HG02884 (cell line): ENCODE results near the gene IFI27.

Experiments
- ATAC-seq: cut with Tn5 transposase; IDR thresholded peaks from one replicate; pipeline ENCODE4 v1.9.1; 2021; ENCODE audit warnings: mild to moderate bottlenecking, moderate library complexity; ENCODE audit not compliant: unreplicated experiment

IFI27 gene

DNA sequence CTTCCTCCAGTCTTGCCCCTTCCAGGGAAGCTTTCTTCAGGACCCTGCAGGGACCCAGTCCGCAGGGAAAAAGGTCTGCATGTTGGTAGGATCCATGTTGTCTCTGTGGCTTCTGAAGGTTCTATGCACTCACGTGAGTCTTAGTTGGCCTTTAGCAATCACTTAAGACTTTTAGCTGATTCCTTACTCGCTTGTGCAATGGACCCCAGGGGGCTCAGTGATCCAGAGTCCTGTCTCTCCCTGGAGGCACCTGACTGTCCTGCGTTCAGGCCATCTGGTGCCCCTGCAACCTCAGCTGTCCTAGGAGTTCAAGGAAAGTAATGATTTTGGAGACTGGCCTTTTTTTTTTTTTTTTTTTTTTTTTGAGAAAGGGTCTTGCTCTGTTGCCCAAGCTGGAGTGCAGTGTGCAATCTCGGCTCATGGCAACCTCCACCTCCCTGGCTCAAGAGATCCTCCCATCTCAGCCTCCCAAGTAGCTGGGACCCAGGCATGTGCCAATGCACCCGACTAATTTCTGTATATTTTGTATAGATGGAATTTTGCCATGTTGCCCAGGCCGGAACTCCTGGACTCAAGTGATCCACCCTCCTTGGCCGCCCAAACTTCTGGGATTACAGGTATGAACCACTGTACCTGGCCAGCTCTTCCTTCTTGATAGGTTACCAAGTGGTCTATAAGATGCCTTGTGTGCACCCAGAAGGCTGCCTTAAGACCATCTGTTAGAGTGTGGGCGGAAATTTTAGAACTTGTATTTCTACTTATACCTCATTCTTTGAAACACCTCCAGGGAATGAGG lies 14.2 kb downstream of the IFI27 start:
- ATAC-seq = no peak

DNA sequence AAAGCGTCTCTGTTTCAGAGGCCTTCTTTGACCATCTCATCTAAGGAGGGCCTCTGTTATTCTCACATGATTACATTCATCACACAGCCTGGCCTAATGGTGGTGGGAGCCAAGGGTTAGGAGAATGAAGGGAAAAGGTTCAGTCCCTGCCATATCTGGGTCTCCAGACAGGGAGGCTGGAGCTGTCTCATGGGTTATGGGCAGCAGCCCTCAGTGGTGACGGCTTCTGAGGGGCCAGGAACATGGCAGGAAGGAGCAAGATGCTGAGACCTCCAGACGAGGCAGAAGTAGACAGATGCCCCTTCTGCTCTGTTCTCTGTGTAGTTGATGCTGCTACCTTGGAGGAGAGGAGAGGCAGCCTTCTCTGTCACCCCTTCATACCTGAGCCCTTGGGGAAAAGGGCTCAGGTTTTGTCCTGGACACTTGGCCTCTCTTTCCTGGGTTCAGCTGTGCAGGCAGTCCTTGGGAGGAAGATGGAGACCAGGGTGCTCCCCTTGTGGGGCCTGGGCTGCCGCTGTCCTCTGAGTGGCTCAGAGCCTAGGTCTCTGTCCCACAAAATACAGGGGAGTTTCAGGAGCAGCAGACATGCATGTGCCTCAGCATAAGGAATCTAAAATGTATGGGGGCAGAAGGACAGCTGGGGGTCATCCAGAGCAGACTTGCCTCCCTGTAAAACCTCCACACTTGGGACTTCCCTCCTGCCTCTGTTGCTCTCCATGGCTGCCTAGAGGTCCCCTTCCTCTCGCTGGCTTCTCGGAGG lies 15.3 kb downstream of the IFI27 start:
- no peak for ATAC-seq

DNA sequence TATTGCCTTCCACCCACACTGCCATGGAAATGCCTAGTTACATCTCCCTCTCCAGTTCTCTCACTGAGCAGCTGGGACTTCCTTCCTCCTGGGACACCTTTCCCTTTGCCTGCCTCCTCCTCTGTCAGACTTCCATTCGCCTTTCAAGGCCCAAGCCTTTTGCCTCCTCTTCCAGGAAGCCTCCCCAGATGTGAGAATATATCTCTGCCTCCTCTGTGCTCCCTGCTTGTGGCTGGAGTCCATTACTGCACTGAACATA lies 15.8 kb downstream of the IFI27 start:
- no peak for ATAC-seq

DNA sequence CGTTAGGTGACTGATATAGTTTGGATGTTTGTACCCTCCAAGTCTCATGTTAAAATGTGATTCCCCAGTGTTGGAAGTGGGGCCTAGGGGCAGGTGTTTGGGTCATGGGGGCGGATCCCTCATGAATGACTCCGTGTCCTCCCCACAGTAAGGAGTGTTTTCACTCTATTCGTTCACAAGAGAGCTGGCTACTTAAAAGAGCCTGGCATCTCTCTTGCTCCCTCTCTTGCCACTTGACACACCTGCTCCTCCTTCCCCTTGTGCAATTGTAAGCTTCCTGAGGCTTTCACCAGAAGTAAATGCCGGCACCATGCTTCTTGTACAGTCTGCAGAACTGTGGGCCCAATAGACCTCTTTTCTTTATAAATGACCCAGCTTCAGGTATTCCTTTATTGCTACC lies 16.3 kb downstream of the IFI27 start:
- no peak for ATAC-seq

DNA sequence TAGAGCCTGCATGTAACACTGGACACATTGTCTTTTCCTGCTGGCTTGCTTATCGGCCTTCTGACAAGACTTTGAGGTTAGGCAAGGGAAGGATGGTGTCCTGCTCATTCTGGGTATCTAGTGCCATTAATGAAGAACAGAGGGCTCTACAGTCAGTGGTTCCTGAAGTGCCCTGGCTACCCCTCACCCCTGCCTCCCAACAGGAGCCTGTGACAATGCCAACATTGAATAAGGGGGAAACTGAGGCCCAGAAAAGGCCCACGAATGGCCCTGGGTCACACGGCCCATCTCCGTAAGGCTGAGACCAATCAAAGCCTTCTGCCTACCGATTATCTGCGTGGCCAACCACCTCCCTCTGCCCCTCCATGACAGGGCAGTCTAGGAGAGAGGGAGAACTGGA lies 16.8 kb downstream of the IFI27 start:
- ATAC-seq = no peak

DNA sequence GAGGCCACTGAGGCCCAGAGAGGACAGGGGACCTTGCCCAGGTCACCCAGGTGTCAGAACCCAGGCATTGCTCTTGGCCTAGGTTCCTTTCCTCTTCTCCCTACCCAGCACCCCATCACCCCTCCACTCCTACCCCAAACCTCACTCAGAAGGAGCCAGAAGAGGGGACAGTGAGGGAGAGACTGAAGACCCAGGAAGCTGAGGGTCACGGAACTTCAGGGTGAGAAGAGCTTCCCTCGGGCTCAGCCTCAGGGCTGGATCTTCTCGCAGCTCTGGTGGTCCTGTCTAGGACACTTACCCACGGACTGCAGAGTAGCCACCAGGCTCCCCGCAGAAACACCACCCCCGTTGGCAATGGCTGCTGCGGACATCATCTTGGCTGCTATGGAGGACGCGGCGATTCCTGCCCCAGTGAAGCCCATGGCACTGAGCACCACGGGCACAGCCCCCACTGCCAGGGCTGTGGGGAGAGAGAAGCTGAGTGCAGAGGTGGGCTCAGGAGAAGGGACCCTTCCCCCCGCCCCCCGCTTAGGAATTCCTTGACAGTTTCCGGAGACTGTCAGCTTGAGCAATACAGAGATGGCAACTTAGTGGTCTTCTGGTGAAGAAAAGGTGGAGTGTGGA lies 17.8 kb downstream of the IFI27 start:
- no peak for ATAC-seq

DNA sequence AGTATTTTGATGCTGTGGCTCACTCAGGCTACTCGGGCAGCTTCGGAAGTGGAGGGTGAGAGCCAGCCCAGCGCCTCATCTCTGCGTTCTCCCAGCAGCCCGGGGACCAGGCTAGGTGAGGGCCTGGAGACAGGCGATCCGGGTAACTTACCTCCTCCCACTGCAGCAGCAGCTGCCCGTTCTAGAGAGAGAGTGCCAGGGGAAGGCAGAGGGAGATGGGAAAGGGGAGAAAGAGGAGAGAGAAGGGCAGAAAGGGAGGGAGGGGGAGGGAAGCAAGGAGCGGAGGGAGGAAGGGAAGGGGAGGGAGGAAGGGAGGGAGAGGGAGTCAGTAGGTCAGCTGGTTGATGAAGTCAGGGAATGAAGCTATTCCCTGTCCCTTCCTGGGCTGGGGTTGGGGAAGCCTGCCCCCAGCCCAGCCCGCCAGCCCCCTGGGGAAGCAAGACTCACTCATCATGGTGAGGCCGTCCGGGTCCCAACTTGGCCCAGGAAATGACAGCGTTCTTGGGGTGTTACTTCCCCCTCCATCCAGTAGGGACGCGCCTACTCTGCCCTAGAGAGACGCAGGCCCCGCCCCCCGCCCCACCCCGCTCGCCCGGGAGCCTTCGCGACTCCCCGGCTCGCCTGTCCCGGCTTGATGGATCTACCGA lies 18.7 kb downstream of the IFI27 start, which contains the start of gene IFI27L2:
IFI27L2 (minus strand) TSS at position 494 of the 647 bp plus-strand sequence; CDS start at position 454, 40 bp downstream.
- peak; percentile 97 for ATAC-seq

DNA sequence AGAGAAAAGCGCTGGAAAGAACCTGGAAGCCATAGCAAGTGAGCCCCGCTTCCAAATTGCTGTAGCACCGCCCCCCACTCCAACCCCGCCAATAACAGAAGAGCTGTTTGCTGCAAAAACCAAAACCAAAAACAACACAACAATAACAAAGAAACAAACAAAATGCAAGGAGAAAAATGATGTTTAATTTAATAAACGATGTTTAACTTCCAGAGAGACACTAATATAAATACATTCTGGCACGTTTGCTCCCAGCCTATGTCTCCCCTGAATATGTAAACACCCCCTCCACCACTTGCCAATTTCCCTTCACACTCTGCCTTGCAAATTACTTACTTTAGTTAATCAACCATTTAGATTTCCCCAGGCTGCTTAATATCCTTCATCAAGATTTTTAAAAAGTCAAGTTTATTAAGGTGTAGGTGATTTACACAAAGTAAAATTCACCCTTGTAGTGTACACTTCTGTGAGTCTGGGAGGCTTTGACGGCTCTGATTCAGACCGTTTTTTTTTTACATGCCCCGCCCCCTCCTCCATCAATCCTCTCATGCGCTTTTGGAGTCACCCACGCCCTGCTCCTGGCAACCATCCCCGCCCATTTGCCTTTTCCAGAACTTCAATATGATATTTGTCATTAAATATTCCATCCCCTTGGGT lies 19.4 kb downstream of the IFI27 start:
- ATAC-seq = no peak

DNA sequence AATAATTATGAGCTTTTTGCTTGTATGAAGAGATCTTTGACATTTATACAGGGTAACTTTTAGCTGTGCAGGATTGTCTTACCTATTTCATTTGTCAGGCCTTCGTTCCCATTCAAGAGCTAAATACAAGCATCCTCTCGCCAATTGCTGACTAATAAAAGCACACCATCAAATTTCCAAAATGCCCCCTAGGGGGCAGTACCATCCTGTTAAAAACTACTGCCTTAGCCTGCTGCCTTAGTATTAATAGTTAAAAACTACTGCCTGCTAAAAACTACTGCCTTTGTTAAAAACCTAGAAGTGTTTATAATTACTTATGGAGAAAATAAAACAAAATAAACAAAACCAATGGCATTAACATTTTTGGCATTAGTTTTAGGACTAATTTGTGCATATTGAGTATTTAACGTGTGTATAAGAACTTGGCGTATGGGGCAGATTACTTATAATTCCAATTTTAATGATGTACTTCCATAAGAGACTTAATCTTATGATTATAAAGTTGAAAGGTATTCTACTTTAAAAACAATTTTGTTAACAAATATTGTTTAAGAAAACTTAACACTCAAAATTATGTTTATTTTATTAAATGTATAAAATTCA lies 21.9 kb downstream of the IFI27 start:
- no peak for ATAC-seq

DNA sequence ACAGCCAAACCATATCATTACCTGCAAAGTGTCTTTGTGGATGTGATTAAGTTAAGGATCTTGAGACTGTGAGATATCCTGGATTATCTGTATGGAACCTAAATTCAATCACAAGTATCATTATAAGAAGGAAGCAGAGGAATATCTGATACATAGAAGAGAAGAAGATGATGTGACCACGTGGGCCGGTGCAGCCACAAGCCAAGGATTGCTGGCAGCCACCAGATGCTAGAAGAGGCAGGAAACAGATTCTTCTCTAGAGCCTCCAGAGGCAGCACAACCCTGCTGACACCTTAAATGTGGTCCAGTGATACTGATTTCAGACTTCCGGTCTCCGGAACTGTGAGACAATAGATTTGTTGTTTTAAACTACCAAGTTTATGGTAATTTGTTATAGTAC lies 24.9 kb downstream of the IFI27 start:
- ATAC-seq = no peak

DNA sequence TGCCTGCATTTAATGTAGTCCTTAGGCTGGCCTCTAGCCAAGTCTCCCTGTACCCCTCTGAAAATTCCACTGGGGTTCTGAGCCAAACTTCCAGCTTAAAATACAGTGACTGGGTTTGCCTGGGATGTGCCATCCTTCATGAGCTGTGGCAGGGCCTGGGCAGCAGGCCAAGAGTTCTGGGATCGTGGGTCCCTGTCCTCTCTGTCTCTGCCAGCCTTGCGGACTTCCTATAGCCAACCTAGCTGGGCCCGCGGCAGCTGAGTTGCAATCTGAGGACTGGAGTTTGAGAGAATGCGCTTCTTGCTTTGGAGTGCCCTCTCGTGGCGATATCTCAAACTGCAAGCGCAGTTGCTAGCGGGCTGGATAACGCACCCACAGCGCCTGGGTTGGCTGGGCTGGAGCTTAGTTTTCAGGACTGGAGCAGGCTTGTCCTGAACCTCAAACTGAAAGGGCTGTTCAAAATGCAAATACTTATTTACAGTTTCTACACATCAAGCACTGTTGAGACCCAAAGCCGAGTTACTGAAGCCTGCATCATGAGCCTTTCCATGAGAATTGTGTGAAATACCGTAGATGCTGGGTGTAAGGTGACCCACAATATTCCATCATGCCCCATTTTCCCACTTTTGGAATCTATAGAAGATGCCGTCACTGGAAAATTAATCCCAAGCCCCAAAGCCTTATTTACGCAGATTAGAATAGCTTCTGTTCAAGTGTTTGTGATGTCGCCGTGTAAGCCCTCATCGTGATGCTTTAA lies 26.2 kb downstream of the IFI27 start:
- no peak for ATAC-seq

DNA sequence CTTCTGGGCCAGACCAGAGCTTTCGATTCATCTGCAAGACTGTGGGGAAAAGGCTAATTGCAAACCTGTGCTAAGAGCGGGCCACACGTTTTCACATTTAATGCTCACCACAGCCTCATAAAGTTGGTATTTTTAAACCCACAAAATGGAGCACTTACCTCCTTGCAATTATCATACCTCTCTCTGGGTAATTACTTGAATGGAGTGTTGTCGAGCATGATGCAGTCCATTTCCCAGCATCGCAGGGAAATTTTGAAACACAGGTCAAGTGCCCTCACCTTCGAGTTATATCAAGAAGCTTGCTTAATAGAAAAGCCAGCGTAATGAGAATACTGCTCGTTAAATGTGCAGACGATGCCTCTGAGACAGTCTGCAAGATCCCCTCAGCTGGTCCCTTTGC lies 27.7 kb downstream of the IFI27 start:
- no peak for ATAC-seq

DNA sequence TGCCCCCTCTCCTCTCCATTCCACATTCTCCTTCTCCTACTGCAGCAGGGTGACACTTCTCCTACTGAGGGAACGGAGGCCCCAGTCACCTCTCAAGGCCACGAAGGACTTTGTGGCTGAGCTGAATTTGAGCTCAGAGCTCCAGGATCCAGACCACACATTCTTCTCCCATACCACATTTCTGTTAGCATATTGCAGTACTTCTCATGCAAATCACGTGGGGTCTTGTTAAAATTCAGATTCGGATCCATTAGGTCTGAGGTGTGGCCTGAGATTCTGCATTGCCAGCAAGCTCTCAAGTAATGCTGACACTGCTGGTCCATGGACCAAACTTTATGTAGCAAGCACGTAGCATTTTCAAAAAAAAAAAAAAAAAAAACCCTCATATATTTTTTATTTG lies 28.5 kb downstream of the IFI27 start:
- no peak for ATAC-seq

DNA sequence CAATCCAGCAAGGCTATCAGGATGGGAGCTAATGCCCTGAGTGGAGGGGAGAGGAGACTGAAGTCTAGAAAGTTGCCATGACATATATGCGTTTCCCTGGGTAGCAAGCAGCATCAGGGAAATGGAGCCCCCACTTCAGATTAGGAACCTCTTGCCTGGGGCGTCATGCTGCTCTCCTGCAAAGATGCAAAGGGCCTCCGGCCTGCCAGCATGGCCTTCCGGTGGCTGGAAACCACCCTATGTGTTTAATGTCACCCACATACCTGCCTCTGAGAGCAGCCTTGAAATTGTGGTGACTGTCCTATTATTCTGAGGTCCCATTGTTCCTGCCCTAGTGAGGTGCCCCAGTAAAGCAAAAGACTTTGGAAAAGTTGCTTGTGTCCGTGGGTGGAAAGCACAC lies 28.9 kb downstream of the IFI27 start:
- no peak for ATAC-seq

DNA sequence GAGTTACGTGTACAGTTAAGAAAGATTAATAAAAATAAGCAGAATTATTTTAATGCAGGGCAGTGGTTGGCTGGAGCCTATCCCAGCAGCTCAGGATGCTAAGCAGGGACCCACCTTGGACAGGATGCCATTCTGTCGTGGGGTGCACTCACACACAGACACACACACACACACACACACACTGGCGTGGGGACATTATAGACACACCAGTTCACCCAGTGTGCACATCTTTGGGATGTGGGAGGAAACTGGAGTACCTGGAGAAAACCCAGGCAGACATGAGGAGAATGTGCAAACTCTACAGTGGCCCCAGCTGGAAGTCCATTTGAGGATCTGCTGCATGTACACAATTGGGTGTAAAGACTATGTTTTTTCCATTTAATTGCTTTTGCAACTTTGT lies 31.7 kb downstream of the IFI27 start:
- no peak for ATAC-seq

DNA sequence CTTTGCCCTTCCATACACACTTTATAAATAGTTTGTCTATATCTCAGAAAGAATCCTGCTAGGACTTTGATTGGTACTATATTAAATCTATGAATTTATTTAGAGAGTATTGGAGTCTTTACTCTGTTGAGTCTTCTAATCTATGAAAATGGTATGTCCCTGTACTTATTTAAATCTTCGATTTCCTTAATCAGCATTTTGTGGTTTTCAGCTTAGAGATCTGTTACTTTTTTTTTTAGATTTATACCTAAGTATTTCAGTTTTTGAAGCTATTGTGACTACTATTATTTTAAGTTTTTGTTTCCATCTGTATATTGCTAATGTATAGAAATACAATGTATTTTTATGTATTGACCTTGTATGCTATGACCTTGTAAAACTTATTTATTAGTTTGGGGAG lies 32.3 kb downstream of the IFI27 start:
- no peak for ATAC-seq

DNA sequence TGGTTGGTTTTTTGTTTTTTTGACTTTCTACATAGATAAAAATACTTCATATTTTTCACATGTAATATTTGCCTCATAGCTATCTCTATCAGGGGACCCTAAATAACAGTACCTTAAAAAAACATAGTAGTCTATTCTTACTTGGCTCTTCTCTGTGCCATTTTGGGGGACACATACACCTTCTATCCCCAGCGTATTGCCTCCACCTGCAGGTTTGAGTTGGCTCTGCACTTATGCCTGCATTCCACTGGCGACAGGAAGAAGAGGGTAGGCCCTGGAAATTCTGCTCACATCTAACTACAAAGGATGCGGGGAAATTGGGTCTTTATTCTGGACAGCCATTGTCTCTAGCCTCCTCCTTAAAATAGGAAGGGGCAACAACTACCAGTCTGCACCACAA lies 32.7 kb downstream of the IFI27 start:
- no peak for ATAC-seq

DNA sequence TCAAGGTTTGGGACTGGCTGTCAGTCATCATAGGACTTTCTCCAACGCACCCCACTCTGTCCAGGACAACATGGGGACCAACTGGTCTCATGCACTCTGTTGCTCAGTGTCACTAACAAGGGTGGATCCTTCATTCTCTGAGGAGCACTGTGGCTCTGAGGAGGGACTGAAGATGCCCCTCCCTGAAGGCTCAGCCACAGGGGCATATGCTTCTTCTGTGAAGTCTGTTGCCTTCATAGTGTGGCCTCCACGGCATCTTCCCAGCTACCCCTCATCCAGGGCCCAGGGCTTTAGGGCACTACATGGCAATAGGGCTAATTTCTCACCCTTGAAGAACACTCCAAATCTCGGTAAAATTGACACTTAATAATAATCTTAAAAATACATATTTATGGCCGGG lies 33.2 kb downstream of the IFI27 start:
- no peak for ATAC-seq

DNA sequence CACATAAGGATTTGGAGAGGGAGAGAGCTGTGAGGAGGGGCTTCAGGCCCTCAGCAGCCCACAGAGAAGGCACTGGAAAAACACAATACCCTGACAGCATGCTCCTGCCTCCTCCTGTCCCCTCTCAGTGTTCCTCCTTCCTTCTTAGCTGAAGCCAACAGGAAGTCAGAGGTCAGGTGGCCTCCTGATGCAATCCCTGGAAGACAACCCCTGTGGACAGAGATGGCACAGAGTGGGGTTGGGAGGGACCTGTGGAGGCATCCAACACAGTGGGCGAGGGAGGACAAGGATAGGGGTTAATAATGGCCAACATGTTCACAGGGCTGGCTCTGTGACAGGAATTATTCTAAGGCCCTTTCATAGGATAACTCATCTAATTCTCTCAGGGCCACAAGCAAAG lies 34.2 kb downstream of the IFI27 start:
- ATAC-seq = no peak

DNA sequence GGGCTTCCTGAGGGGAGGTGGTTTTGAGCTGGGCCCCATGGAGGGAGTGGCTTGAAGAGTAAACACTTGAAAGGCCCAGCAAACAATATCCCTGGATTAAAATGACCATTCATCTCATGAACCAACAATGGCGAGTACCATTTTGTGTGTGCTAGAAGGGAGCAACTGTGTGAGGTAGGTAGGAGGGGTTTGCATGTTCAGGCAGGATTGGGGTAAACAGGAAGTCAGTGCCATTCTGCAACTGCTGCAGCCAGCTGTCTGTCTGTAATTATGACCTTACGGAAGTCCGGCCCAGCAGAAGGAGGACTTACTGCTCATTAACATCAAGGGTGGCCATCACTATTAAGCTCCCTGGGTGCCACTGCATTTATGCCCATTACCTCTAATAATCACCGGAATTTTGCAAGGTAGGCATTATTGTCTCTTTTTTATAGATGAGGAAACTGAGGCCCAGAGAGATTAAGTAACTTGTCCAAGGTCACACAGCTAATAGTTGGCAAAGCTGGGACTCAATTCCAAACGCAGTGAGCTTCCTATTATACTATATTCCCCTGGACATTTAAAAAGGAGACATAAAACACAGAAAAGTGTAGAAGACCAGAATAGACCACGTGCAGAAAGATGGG lies 35.5 kb downstream of the IFI27 start:
- ATAC-seq = no peak
